KBM-7 (cell line): ENCODE data around the gene OCA2.

Experiments
- DNase-seq: peaks from one replicate; pipeline ENCODE4 v3.0.0-alpha.2; 2015
- in situ Hi-C: fragments of 300-500 bp; cut with MboI; formaldehyde crosslinking; loops from 2 replicates; pipeline ENCODE4 v1.14.3; 2020; ENCODE audit warnings: low sequenced_read_pairs, low pct_unique_long_range_greater_than_20kb, mixed read lengths

The OCA2 gene

GRCh38 chr15:27817258-27817657, 281.9 kb downstream of the OCA2 start:
- no peak for DNase-seq
- in situ Hi-C loops: no loop called here

GRCh38 chr15:27816790-27817189, 282.3 kb downstream of the OCA2 start:
- in situ Hi-C loops: no loop called here
- no peak for DNase-seq

GRCh38 chr15:27815035-27815434, 284.1 kb downstream of the OCA2 start:
- no peak for DNase-seq
- in situ Hi-C loops: no loop called here

GRCh38 chr15:27813139-27813538, 286.0 kb downstream of the OCA2 start:
- in situ Hi-C loops: no loop called here
- DNase-seq: no peak

GRCh38 chr15:27808182-27808581, 290.9 kb downstream of the OCA2 start:
- in situ Hi-C loops: no loop called here
- peak; percentile 68 for DNase-seq

- DNase-seq: no peak
- in situ Hi-C loops: no loop called here
Observed at GRCh38 chr15:27807335-27807734, 291.8 kb downstream of the OCA2 start.

- in situ Hi-C loops: no loop called here
- no peak for DNase-seq
Observed at GRCh38 chr15:27806396-27806795, 292.7 kb downstream of the OCA2 start.

- no peak for DNase-seq
- in situ Hi-C loops: no loop called here
Observed at GRCh38 chr15:27805261-27806220, 293.6 kb downstream of the OCA2 start.

- in situ Hi-C loops: no loop called here
Observed at GRCh38 chr15:27804569-27805260, 294.4 kb downstream of the OCA2 start.

GRCh38 chr15:27798807-27799206, 300.3 kb downstream of the OCA2 start:
- no peak for DNase-seq
- in situ Hi-C loops: no loop called here

More at GRCh38 chr15:27804569-27805260, 294.4 kb downstream of the OCA2 start:
- DNase-seq: no peak

GRCh38 chr15:27797765-27798164, 301.4 kb downstream of the OCA2 start:
- in situ Hi-C loops: no loop called here
- DNase-seq: no peak

- no peak for DNase-seq
- in situ Hi-C loops: no loop called here
Observed at GRCh38 chr15:27796405-27797320, 302.5 kb downstream of the OCA2 start.

- in situ Hi-C loops: no loop called here
Observed at GRCh38 chr15:27792756-27793264, 306.3 kb downstream of the OCA2 start.

GRCh38 chr15:27790270-27790669, 308.8 kb downstream of the OCA2 start:
- no peak for DNase-seq
- in situ Hi-C loops: no loop called here

More at GRCh38 chr15:27792756-27793264, 306.3 kb downstream of the OCA2 start:
- DNase-seq: no peak

GRCh38 chr15:27787931-27788330, 311.2 kb downstream of the OCA2 start:
- no peak for DNase-seq
- in situ Hi-C loops: no loop called here

GRCh38 chr15:27784107-27784506, 315.0 kb downstream of the OCA2 start:
- no peak for DNase-seq
- in situ Hi-C loops: no loop called here

GRCh38 chr15:27783678-27784077, 315.4 kb downstream of the OCA2 start:
- no peak for DNase-seq
- in situ Hi-C loops: no loop called here

GRCh38 chr15:27782125-27782524, 317.0 kb downstream of the OCA2 start:
- in situ Hi-C loops: no loop called here
- no peak for DNase-seq

GRCh38 chr15:27776501-27776900, 322.6 kb downstream of the OCA2 start:
- DNase-seq: no peak
- in situ Hi-C loops: no loop called here
